Stimulated activated CD8-positive, alpha-beta memory T cell treated with anti-CD3 and anti-CD28 coated beads, Interleukin-15, amount 100 ng/mL, for 1 hour (primary cell): ENCODE data around the gene HINT2.
A peak's percentile ranks its signal among the peaks of the same experiment; 100 is the strongest.

Source experiments
- DNase-seq: peaks from one replicate; pipeline ENCODE4 v3.0.0-alpha.2; 2020; ENCODE audit warnings: low read depth

Gene HINT2

DNA sequence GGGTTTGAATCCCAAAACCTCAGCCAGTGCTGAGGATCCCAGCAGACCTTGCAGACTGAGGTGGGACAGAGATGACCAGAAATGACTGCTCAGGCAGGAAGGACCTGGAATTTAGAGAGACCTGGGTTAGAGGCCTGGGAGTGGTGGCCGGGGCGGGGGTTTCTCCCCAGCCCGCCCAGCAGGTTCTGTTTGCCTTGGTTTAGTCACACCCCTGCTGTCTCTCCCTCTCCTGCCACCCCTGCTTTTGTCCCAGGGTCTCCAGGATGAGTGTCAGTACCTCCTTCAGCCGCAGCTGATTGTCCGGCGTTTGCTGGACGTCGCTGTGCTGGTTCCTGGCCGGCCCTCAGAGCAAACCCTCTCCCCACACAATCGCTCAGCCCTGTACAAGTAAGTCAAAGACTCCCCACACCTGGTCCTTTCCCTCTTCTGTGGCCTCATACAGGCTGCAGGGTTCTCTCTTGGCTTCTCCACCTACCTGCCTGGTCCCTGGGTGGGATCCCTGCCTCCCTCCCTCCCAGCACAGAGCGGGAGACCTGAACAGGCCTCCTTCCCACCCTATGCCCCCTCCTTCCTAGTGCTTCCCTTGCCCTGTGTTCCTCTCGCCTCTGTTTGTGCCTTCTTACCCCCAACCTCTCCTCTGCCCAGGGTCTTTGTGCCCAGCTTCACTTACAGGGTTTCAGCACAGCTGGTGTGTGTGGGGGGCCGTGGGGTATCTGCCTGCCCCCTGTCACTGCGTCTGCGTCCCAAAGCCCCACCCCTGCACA lies 26.2 kb upstream of the HINT2 start:
- no peak for DNase-seq

DNA sequence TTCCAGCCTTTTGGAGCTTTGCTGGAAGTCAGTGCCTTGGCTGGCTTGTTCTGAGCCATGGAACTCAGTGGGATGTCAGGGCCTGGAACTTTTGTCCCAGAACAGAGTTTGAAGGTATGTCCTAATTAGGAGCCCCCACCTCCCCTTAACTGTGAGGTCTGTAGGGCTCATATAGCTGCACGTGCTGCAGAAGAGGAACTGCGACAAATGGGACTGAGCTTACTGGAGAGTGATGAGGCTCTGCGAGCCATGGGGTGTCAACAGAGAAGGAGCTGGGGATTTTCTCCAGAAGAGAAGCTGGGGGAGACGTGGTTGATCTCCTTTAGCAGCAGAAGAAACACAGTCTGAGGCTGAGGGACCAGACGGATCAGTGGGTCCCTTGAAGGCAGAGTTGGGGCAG lies 25.1 kb upstream of the HINT2 start:
- no peak for DNase-seq

DNA sequence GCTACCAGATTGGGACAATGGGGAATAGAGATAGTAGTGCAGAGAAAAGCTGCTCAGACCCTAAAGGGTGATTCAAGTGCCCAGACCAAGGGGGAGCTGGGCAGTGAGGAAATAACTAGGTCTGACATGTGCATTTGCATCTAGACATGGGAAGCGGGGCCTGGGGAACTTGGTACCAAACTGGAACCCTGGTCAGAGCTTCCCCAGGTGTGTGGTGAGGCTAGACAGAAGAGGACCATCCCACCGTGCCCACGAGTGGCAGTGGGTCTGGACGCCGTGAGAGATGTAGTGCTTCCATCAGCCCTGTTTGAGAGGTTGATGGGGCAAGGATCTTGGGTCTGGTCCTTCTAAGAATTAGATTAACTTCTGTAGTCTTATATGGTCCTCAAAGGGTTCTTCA lies 21.8 kb upstream of the HINT2 start:
- DNase-seq, result no peak

DNA sequence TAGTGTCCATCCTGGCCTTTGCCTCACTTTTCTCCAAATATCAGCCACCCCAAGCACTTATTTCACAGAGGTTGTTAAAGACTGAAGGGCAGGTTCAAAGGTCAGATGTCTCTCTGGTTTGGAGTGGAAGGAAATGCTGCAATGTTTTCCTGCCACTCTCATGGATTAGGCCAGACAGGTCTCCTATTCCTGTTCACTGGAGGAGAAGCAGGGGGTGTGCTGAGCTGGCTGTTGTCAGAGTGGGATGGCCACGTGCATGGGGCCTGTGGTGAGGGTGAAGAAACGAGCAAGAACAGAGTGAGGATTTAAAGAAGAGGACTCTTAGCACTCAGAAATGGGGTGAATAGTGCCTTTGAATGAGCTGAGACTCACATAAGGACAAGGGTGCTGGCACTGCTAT lies 20.9 kb upstream of the HINT2 start:
- DNase-seq, result no peak

DNA sequence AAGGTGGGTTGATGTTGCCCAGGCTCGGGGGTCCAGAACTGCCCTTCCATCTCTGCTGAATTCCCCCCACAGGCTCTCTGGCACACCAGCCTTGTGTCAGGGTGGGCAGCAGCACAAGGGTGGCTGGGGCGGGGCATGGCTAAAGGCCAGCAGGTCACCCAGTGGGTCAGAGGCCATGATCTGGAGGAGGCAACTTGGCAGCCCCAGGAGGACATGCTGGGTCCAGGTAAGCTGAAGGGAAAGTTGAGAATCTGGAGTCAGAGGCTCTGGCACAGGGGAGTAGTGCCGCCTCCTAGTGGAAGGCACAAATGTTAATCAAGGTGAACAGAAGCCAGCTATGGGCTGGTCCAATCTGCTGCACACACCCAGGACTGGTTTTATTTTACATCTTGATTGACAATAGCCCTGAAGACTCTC lies 20.4 kb upstream of the HINT2 start:
- no peak for DNase-seq

DNA sequence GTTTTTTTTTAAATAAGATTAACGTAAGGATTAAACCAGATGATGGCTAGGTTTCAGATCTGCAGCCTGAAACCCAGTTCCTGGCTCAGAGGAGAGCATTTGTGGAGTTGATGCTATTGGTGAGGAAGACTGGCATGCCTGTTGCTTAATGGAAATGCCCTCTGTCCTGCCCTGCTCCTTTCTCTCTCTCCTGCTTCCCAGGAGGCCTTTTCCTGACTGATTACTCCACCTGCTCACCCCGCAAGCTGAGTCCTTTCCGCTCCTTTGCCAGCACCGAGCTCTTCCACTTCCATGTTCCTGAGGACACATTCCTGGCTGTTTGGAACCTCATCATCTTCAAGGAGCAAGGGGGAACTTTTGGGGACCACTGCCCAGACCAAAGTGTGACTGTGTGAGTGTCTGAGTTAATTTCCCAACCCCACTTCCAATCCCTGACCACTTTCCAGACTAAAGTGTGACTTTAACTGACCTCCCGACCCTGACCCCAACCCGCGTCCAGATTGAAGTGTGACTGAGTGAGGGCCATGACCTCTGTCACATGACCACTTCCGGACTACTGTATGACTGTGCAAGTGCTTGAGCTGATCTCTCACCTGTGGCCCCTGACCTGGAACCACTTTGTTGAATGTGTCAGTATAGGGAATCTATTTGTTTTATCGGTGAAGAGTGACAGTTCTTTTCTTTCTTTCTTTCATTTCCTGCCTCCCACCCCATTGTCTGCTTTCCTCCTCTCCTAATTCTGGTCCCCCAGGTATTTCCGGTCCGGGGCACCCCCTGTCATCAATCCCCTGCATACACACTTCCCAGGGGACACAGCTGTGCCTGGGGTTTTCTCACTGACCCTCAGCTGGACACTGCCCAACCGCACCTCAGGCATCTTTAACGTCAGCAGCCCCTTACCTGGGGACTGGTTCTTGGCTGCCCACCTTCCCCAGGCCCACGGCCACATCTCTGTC lies 19.7 kb upstream of the HINT2 start:
- no peak for DNase-seq

DNA sequence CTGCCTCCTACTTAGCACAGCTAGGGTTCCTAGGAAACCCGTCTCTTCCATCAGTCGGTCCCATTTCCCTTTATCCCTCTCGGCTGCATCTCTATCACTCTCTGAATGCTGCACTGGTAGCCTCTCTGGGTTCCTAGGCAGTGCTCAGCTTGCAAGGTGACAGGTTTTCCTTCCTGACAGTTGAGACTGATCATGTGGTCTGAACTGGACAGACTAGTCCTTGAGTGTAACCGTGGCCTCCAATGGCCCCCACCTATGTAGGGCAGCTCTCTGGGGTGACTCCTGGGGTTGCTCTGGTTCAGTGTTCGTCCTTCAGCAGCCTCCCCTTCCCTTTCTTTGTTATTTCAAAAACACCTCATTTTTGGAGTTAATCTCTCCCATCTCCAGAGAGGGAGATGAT lies 18.0 kb upstream of the HINT2 start:
- DNase-seq, result no peak

DNA sequence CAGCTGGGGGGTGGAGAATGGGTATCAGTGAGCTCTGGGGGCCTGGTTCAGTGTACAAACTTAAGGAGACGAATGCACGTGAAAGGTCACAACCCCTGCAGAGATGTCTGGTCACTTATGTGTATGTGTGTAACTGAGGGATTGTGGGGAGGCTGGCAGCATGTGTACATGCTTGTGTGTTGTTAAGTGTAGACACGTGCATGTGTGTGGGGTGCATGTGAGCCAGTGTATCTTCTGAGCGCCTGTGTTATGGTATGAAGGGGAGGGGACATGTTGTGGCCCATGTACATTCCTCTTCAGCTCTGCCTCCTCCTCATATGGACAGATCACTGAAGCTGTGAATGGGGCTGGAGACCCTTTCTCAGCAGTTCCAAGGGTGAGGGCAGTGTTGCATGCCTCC lies 16.2 kb upstream of the HINT2 start:
- no peak for DNase-seq

DNA sequence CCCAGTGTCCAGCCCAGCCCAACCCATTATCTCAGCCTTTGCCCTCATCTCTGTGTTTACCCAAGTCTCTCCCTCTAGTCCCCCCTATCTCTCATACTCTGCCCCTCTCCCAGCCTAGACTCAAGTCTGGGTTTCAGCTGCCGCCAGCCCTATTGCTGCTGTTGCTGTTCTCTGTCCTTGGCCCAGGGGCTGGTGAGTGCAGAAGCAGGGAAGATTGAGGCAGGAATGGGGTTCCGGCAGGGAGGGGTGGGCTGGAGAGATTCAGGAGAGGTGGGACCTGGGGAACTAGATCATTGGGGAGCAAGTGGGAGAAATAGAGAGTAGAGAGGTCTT lies 14.9 kb upstream of the HINT2 start:
- DNase-seq, result no peak

DNA sequence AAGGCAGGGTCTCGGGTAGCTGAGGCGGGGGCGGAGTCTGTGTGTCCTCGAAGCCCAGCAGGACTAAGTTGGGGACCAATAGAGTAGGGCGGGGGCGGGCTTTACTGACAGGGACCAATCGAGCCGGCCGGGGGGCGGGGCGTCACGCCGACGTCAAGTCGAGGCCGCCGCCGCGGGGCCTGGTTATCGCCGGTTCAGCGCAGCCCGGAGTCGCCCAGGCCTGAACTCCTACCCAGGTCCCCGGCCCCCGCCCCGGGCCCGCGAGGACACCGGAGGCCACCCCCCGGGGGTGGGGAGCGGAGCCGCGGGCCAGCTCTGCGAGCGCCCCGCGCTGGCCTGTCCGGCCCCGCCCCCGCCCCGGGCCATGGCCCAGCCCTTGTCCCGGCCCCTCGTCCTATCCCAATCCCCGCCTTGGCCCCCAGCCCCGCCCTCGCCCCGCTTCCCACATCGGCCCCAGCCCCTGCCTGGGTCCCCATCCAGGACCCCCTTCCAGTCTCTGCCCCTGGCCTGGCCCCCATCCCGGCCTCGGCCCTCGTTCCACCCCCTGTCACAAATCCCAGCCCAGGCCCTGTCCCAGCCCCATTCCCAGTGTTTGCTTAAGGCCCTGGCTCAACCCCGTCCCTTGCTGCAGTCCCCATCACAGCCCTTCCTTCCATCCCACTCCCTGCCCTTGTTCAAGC lies 14.4 kb upstream of the HINT2 start, which contains the start of gene TMEM8B:
Gene TMEM8B, plus strand, starts transcription at position 145 of the 680 bp plus-strand sequence. Its CDS starts 220 bp downstream, at position 365.
- DNase-seq, result peak; percentile 90

DNA sequence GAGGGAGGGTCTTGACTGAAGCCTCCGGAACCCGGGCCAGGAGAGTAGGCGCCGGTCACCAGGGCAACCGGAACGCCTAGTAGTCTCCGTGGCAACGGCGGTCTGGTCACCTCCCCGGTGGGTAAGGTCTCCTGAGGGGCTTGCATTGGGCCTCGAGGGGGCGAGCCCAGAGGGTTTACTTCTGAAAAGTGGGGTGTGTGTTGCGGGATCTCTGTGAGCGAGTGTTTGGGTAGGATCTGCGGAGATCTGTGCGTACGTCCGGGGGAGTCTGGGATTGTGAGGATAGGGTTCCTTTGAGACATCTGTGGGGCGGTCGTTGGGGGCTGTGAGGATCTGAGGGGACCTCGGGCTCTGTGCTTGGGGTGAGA lies 13.9 kb upstream of the HINT2 start, which contains the start of gene FAM221B:
Gene FAM221B, minus strand, starts transcription at position 17 of the 368 bp plus-strand sequence. CDS start 2,571 bp downstream, outside the sequence.
- no peak for DNase-seq

DNA sequence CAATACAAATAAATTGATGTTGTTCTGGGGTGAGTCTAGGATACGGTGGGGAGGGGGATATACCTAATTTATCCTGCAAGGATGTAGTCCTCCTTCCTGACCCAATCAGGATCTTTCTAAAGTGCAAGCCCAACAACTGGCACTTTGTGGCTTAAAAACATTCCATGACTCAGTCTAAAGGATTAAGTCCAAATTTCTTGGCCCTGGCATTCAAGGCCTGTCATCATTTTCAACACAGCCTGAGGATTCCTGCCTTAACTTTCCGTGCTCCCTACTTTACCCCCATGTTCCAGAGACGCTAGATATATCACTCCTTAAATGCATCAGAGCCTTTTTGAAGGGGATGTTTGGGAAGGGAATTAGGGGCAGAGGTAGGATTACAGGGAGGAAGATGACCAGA lies 12.6 kb upstream of the HINT2 start:
- no peak for DNase-seq

DNA sequence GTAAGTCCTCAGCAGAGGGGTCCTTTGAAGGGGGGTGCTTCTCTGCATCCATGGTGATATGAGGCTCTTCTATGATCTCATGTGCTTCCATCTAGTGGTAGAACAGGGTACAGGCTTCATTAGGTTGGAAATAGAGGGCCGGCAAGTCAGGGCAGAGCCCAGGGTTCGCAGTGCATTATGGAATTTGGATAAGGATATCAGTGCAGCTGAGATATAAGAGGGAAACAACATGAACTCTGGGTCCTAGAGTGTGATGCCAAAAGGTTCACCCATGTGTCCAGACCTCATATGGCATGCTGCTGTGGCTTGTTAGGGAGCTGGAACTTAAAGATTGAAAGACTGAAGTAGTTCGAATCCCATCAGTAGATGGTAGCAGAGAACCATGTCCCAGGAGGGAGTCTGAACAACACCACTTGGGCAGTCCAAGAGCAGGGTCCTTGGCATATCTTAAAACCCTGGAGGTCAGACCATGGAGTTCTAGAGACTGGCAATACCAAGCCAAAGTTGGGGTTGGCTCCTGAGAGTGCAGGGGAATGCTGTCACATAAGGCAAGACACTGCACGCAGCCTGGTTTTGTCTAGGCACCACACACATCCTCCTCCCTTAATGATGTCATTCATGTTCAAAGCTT lies 11.3 kb upstream of the HINT2 start:
- DNase-seq, result no peak

DNA sequence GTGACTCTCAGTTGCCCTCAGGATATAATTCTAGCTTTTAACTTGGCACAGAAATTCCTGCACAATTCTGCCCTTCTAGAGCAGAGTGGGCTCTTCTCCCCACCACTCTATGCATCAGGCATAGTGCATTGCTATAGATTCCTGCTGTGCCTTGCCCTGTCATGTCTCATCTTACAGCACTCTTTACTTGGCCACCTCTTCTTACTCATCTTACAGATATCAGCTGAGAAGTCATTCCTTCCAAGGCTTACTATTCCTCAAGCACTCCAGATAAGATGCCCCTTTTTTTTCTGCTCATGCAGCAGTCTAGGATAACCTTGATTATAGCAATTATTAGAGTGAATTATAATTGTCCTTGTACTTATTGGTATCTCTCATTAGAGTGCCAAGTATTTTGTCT lies 8.1 kb upstream of the HINT2 start:
- DNase-seq, result no peak

DNA sequence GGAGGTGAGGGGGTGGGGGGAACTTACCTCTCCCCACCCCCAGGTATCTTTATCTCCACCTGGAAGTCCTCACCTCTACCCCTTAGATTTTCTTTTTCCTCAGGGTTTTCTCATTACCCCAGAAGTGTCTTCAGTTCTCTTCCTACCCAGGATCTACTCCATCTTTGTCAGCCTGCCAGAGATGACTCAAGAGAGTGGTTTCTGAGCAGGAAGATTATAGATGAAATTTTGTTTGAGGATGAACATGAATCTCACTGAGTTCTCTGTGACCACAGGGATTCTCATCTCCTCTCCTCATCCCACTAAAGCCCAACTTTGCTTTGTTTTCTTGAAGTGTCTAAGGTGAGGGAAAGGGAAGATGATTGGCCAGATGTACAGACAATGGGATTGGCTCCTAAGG lies 5.2 kb upstream of the HINT2 start:
- no peak for DNase-seq

DNA sequence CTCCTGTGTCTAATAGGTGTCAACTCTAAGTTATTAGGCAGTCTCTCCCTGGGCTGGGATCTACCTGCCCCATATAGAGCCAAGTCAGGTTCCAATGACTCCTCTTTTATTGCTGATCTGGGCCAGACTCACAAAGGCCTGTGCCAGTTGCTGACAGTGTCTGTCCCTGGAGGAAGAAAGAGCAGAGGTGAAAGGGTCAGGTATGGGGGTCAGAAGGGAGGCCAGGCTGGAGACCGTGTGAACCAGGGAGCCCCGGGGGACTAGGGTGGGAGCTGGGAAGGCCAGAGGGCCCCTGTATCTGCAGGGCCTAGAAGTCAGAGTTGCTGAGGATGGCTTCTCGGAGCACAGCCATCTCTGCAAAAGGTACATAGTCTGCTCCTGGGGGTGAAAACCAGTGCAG lies 3.5 kb upstream of the HINT2 start:
- DNase-seq, result no peak

DNA sequence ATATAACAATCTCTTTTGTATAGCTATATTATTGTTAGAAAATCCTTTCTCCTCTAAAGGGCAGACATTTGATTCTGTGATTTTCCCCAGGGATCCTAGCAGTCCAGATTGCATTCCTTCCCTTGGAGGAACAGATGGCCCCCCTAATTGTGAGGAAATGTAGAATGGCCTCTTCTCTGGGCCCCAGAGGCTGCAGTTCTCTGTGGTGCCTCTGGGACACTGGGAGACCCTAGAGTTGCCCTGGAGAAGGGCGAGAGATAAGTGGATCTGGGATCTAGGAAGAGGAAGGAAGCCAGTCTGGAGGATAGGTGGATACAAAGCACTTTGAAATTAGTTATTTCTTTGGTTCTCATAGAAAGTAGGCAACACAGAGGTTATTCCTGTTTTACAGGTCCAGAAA lies 1.9 kb upstream of the HINT2 start:
- DNase-seq, result no peak

DNA sequence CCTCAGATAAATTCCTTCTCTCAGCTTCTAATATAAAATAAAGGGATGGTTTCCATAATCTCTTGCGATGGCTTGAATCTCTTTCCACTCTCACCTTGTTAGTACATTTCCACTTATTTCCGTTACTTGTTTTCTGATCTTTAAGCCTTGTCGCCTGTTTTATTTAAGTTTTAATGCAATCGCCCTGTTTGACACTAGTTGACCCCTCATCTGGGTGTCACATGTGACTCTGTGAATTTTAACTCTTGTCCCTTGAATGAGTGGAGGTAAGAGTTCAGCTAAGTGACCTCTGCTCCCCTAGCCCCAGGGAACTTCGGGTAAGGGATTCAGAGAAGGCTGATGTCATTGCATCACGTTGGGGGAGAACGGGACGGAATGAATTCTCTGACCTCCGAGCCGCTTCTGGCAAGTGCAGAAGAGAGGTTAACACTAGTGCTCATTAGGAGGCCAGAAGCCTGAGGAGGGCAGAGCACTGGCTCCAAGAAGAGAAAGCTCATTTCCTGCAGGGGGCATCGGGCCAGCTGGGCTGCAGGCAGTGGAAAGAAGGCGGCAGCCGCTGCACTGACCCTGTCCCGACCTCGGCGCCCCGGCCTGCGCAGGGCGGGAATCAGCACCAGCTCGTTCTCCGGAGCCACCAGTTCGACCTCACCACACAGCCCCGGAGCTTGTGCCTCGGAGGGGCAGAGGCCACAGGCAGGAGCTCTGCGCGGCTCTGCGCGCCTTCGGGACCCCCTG lies 569 bp downstream of the HINT2 start:
- no peak for DNase-seq

DNA sequence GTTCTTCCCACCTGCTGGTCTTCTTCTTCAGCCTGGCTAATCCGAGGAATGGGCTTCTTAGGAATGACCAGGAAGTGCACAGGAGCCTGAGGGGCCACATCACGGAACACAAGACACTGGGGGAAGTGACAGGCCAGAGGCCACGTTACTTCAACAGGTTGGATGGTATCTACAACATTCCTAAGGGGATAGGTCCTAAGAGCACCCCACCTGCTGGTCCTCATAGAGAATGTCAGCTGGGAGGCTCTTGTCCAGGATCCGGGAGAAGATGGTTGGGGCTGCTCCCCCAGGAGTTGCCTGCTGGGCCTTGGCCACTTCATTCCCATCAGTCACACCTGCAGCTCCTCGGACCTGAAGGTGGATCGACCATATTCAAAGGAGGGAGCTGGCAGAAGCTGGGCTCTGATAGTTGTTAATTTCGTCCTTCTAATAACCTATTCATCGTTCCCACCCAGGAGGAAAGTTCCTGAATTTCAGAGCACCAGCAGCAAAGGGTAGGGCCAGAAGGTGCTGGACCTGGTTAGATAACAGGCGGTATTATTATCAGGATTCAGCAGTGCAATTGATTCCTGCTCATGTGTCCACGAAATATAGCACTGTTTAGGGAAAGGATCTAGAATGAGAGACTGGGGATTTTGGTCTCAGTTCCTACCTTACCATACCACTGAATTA lies 1.3 kb downstream of the HINT2 start:
- no peak for DNase-seq

DNA sequence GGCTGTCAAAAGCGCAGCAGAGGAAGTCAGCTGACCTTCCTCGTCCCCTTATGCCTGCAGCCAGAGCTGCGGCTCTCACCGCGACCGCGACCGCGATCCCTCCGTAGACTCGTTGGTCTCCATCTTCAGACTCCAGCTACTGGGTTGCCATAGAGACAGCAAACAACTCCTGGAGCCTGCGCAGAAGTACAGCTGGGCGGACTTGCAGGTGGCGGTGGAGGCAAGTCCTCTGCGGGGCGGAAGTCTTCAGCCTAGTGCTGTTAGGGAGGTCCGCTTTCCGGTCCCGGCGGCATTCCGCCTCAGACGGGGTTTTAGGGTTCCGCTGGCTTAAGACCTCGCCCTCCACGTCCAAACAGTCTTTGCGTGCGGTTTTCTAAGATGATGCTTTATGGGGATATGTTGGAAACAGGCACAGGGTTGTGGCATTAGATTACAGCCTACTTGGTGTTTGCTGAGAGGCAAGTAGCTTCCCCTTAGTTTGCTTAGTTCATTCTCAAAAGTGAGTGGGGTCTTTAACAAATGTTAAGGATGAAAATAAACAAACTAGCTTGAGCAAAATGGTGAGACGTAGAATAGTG lies 2.7 kb downstream of the HINT2 start, which contains the start of gene SPAG8:
Gene SPAG8, minus strand, starts transcription at position 238 of the 578 bp plus-strand sequence. Its CDS starts 115 bp downstream, at position 123.
- peak; percentile 84 for DNase-seq
